Measurements from ENCODE around the gene WDR82.

DNA sequence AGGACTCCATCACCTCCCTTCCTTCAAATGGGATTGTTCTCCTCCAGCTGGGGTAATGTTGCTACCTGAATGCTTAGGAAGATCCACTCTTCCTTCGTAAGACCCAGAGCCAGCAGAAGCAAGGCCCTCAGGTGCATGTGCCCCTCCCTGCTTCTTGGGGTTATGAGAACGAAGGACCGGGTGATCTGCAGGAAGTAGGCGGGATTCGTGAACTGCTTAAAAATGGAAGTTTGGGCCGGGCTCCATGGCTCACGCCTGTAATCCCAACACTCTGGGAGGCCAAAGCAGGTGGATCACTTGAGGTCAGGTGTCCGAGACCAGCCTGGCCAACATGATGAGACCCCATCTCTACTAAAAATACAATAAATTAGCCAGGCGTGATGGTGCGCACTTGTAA, 61.0 kb downstream of the WDR82 start:
- TF ChIP-seq CTCF (IDR thresholded peaks at IDR 0.05; ENCODE audit: insufficient read depth, low read length) = no peak
- no peak for TF ChIP-seq POLR2AphosphoS5 (IDR thresholded peaks at IDR 0.05; ENCODE audit: low read depth)
